DMS79 (cell line): ENCODE results near the gene PRKCE.

ENCODE experiments used
- DNase-seq: peaks from one replicate; lab custom pipeline; 2025; lab: John Stamatoyannopoulos, UW

Gene PRKCE

GRCh38 chr2:45726188-45726587, 74.7 kb downstream of the PRKCE start:
- DNase-seq: no peak

GRCh38 chr2:45728458-45728942, 77.0 kb downstream of the PRKCE start:
- DNase-seq: no peak

GRCh38 chr2:45729753-45730512, 78.5 kb downstream of the PRKCE start:
- no peak for DNase-seq

- no peak for DNase-seq
Observed at GRCh38 chr2:45731141-45731540, 79.7 kb downstream of the PRKCE start.

- DNase-seq: no peak
Observed at GRCh38 chr2:45732436-45732835, 81.0 kb downstream of the PRKCE start.

- no peak for DNase-seq
Observed at GRCh38 chr2:45732946-45733345, 81.5 kb downstream of the PRKCE start.

GRCh38 chr2:45734336-45734735, 82.9 kb downstream of the PRKCE start:
- no peak for DNase-seq

GRCh38 chr2:45734952-45735351, 83.5 kb downstream of the PRKCE start:
- DNase-seq: no peak

GRCh38 chr2:45736757-45737704, 85.6 kb downstream of the PRKCE start:
- no peak for DNase-seq

GRCh38 chr2:45739796-45740485, 88.5 kb downstream of the PRKCE start:
- DNase-seq: peak; percentile 26

GRCh38 chr2:45741161-45741850, 89.8 kb downstream of the PRKCE start:
- no peak for DNase-seq

GRCh38 chr2:45743531-45744396, 92.3 kb downstream of the PRKCE start:
- no peak for DNase-seq

- no peak for DNase-seq
Observed at GRCh38 chr2:45745231-45745630, 93.8 kb downstream of the PRKCE start.

- no peak for DNase-seq
Observed at GRCh38 chr2:45746888-45747287, 95.4 kb downstream of the PRKCE start.

GRCh38 chr2:45747363-45747762, 95.9 kb downstream of the PRKCE start:
- no peak for DNase-seq

- no peak for DNase-seq
Observed at GRCh38 chr2:45748239-45748638, 96.8 kb downstream of the PRKCE start.

GRCh38 chr2:45750001-45750400, 98.5 kb downstream of the PRKCE start:
- DNase-seq: no peak

- DNase-seq: no peak
Observed at GRCh38 chr2:45750484-45750883, 99.0 kb downstream of the PRKCE start.

- no peak for DNase-seq
Observed at GRCh38 chr2:45753381-45753780, 101.9 kb downstream of the PRKCE start.

GRCh38 chr2:45754131-45755010, 102.9 kb downstream of the PRKCE start:
- DNase-seq: peak; percentile 14
